GM12872 (cell line): ENCODE measurements around the gene DEDD2.

Experiments used
- CTCF ChIP-seq: IDR thresholded peaks from 3 replicates; pipeline ENCODE4 v1.5.1; 2011; ENCODE audit warnings: low read depth, mild to moderate bottlenecking, low read length, moderate library complexity; ENCODE audit not compliant: insufficient read depth

Gene DEDD2

DNA sequence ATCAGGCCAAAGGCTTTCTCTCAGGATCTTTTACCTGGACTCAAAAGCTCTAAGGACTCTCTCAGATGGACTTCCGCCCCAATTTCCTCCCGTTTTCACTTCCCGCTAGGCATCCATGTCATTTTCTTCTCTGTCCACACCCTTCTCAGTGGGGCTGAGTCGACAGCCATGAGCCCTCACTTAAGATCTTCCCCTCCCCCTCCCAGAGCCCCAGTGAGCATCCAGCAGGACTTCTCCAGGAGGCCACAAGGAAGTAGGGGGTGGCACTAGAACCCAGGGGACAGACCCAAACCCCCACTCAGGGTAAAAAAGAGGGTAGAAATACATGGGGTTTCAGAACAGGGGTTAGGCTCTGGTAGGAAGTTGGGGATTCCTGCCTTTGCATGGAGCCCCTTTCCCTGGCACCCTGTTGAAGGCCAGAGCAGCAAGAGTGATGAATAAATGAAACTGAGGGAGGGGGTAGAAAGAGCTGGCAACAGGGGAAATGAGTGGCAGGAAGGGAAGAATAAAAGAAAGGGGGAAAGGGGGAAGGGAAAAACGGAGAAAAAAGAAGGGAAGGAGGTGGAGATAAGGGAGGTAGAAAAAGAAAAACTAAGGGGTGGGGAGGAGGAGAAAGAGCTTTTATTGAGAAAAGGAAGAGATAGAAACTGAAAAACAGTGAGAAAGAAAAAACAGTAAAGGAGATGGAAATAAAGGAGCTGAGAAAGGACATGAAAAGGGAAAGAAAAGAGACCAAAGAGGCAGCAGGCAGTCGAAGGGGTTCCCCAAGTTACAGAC is 42.3 kb downstream of the DEDD2 start:
- TF ChIP-seq CTCF = no peak

- no peak for TF ChIP-seq CTCF
Measured at GRCh38 chr19:42174188-42174587, 43.3 kb downstream of the DEDD2 start.

GRCh38 chr19:42173695-42174094 is 43.8 kb downstream of the DEDD2 start:
- no peak for TF ChIP-seq CTCF

DNA sequence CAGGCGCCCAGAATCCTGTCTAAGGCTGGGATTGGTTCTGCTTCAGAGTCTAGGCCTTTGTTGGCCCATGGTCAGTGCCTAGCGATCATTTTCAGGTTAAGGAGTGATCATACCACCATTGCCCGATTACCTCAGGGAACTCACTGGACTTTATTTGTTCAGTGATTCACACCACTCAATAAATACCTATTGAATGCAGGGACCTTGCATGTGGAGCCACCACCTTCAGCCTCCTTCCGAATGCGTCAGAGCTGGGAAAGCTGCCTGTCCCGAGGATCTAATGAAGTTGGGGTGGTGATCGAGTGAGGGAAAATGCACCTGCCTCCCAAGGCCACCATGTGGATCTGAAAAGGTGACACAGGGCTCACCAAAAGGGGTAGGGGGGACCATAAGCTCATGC is 45.2 kb downstream of the DEDD2 start:
- TF ChIP-seq CTCF = no peak

DNA sequence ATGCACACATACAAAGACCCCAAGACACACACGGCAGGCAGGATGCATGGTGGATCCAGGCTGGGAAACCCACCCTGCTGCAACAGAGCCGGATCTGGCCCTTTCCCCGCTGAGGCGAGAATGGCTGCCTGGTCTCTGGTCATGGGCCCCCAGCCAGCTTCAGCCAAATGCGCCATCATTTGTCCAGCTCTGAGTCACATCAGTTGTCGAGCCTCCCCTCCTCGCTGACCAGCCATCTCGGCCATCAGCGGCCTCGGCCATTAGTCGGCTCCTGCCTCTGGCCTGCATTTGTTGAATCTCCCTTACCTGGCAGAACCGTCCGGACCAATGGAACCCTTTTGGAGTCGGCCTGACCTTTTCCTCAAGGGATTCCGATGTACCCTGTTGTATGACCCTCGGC is 46.8 kb downstream of the DEDD2 start:
- TF ChIP-seq CTCF = no peak

- no peak for TF ChIP-seq CTCF
Measured at GRCh38 chr19:42169486-42170413, 47.7 kb downstream of the DEDD2 start.

- no peak for TF ChIP-seq CTCF
Measured at GRCh38 chr19:42168206-42168605, 49.3 kb downstream of the DEDD2 start.
